ENCODE measurements around the gene PAX8. TPM values are rescaled to one million over a fixed set of nuclear protein-coding genes. Genes with fewer than 3 reads are reported as not detected.
A peak's percentile ranks its signal among the peaks of the same experiment; 100 is the strongest.

Gene PAX8
- total and polyA plus RNA-seq, 4 donors = 0.28 to 5.9 (median 2.3) TPM

GRCh38 chr2:113232123-113232522 lies 46.6 kb downstream of the PAX8 start:
- H3K9me3 ChIP-seq (ENCODE audit: control insufficient read depth in 4 of 4, insufficient read depth in 3 of 4, low read length in 3 of 4) = no peaks in the 10 kb centered on the region
- TF ChIP-seq CTCF (IDR thresholded peaks at IDR 0.05; ENCODE audit: control extremely low read depth, extremely low read depth) = no peak
- no peak overlapping the region for H3K9ac ChIP-seq (ENCODE audit: insufficient read depth in 1 of 2, low read length in 2 of 2)
- H3K27me3 ChIP-seq (ENCODE audit: control insufficient read depth in 3 of 3, insufficient read depth in 3 of 3, low read length in 2 of 3) = no peaks in the 10 kb centered on the region
- ATAC-seq (ENCODE audit: insufficient read depth, low FRiP score) (no peak), DNase-seq (no peak)
- WGBS, 2 donors = 95 to 97% methylated on average over 3 of the region's 3 CpGs
- H3K36me3 ChIP-seq (ENCODE audit: control insufficient read depth in 4 of 4, insufficient read depth in 4 of 4, low read length in 4 of 4) = peaks cover 0 to 1% (median 0%) of the 10 kb centered on the region in 4 donors
- peaks cover 0 to 14% (median 0%) of the 10 kb centered on the region in 5 donors for H3K4me1 ChIP-seq (ENCODE audit: control insufficient read depth in 5 of 5, insufficient read depth in 5 of 5, low read length in 5 of 5)
- no peak overlapping the region for H3K4me3 ChIP-seq
- H3K27ac ChIP-seq (ENCODE audit: low read depth in 1 of 2, low read length in 1 of 2) = no peak overlapping the region

- ATAC-seq (ENCODE audit: insufficient read depth, low FRiP score) = no peak
- Histone ChIP-seq H3K36me3 (ENCODE audit: control insufficient read depth in 4 of 4, insufficient read depth in 4 of 4, low read length in 4 of 4) (no peaks in the 10 kb centered on the region), H3K4me1 (ENCODE audit: control insufficient read depth in 5 of 5, insufficient read depth in 5 of 5, low read length in 5 of 5) (peaks cover 0 to 14% (median 0%) of the 10 kb centered on the region in 5 donors), H3K27ac (ENCODE audit: low read depth in 1 of 2, low read length in 1 of 2) (no peak overlapping the region), H3K27me3 (ENCODE audit: control insufficient read depth in 3 of 3, insufficient read depth in 3 of 3, low read length in 2 of 3) (no peaks in the 10 kb centered on the region), H3K9me3 (ENCODE audit: control insufficient read depth in 4 of 4, insufficient read depth in 3 of 4, low read length in 3 of 4) (no peaks in the 10 kb centered on the region), H3K9ac (ENCODE audit: insufficient read depth in 1 of 2, low read length in 2 of 2) (no peak overlapping the region), H3K4me3 (no peak overlapping the region)
- peak in 1 of 3 donors; percentile 63 for DNase-seq
- TF ChIP-seq CTCF (IDR thresholded peaks at IDR 0.05; ENCODE audit: control extremely low read depth, extremely low read depth) = no peak
- WGBS, 2 donors = 65 to 79% methylated on average over 3 of the region's 3 CpGs
These were observed 47.7 kb downstream of the PAX8 start for GRCh38 chr2:113231064-113231463.

- Histone ChIP-seq H3K9me3 (ENCODE audit: control insufficient read depth in 4 of 4, insufficient read depth in 3 of 4, low read length in 3 of 4) (no peaks in the 10 kb centered on the region), H3K27me3 (ENCODE audit: control insufficient read depth in 3 of 3, insufficient read depth in 3 of 3, low read length in 2 of 3) (no peaks in the 10 kb centered on the region), H3K4me3 (no peak overlapping the region), H3K9ac (ENCODE audit: insufficient read depth in 1 of 2, low read length in 2 of 2) (no peak overlapping the region), H3K4me1 (ENCODE audit: control insufficient read depth in 5 of 5, insufficient read depth in 5 of 5, low read length in 5 of 5) (peaks cover 0 to 14% (median 0%) of the 10 kb centered on the region in 5 donors), H3K27ac (ENCODE audit: low read depth in 1 of 2, low read length in 1 of 2) (no peak overlapping the region), H3K36me3 (ENCODE audit: control insufficient read depth in 4 of 4, insufficient read depth in 4 of 4, low read length in 4 of 4) (no peaks in the 10 kb centered on the region)
- ATAC-seq (ENCODE audit: insufficient read depth, low FRiP score) (no peak), DNase-seq (no peak)
- TF ChIP-seq CTCF (IDR thresholded peaks at IDR 0.05; ENCODE audit: control extremely low read depth, extremely low read depth) = no peak
- WGBS, 2 donors = 46 to 62% methylated on average over 6 of the region's 6 CpGs
These were observed 48.2 kb downstream of the PAX8 start for GRCh38 chr2:113230531-113230930.

GRCh38 chr2:113229795-113230194 lies 48.9 kb downstream of the PAX8 start:
- Histone ChIP-seq H3K4me1 (ENCODE audit: control insufficient read depth in 5 of 5, insufficient read depth in 5 of 5, low read length in 5 of 5) (peaks cover 0 to 14% (median 0%) of the 10 kb centered on the region in 5 donors), H3K36me3 (ENCODE audit: control insufficient read depth in 4 of 4, insufficient read depth in 4 of 4, low read length in 4 of 4) (no peaks in the 10 kb centered on the region), H3K27me3 (ENCODE audit: control insufficient read depth in 3 of 3, insufficient read depth in 3 of 3, low read length in 2 of 3) (no peaks in the 10 kb centered on the region), H3K4me3 (no peak overlapping the region), H3K9ac (ENCODE audit: insufficient read depth in 1 of 2, low read length in 2 of 2) (no peak overlapping the region), H3K9me3 (ENCODE audit: control insufficient read depth in 4 of 4, insufficient read depth in 3 of 4, low read length in 3 of 4) (no peaks in the 10 kb centered on the region), H3K27ac (ENCODE audit: low read depth in 1 of 2, low read length in 1 of 2) (no peak overlapping the region)
- TF ChIP-seq CTCF (IDR thresholded peaks at IDR 0.05; ENCODE audit: control extremely low read depth, extremely low read depth) = no peak
- no peak for DNase-seq
- ATAC-seq (ENCODE audit: insufficient read depth, low FRiP score) = no peak
- WGBS, 2 donors = 49 to 74% methylated on average over 3 of the region's 3 CpGs
